Ishikawa (cell line): ENCODE results near the gene DIAPH1.

Experiments
- NFIC ChIP-seq: IDR thresholded peaks from 2 replicates; pipeline ENCODE4 v1.6.1; 2012
- RAD21 ChIP-seq: IDR thresholded peaks from 2 replicates; pipeline ENCODE4 v1.6.1; 2012; ENCODE audit warnings: low read depth
- TAF1 ChIP-seq: IDR thresholded peaks from 2 replicates; pipeline ENCODE4 v1.6.1; 2012; ENCODE audit warnings: low read depth, mild to moderate bottlenecking
- TEAD4 ChIP-seq: IDR thresholded peaks from 2 replicates; pipeline ENCODE4 v1.6.1; 2012
- YY1 ChIP-seq: IDR thresholded peaks from 2 replicates; pipeline ENCODE4 v1.6.1; 2012; ENCODE audit warnings: low read depth

GRCh38 chr5:141524604-141525597, 93.9 kb downstream of the DIAPH1 start:
- no peak for TF ChIP-seq TAF1
- TF ChIP-seq TEAD4: peak; percentile 83
- TF ChIP-seq YY1: peak; percentile 42; the same call in 1 of the 2 replicates
- peak; percentile 85 for TF ChIP-seq RAD21
- TF ChIP-seq NFIC: peak; percentile 69
